Natural killer cell treated with Interleukin-12 subunit alpha and Interleukin-12 subunit beta and Interleukin-15 and Interleukin-18, amount 100 ng/mL, for 72 hours (primary cell): ENCODE results near the gene CAPN5. TPM values are rescaled to one million over a fixed set of nuclear protein-coding genes. Genes with fewer than 3 reads are reported as not detected.

Source experiments
- ATAC-seq, 2 donors: fragments of 150-1000 bp; cut with Tn5 transposase in 1 of 2; sonication (Bioruptor Pico), chemical (Tn5 transposase) in 1 of 2; 2 replicates each; pipeline ENCODE4 v1.10.0; 2021
- DNase-seq: peaks from one replicate; pipeline ENCODE4 v3.0.0; 2022; ENCODE audit warnings: low spot score
- H3K27ac Mint-ChIP-seq, 2 donors: 1 replicate in 1 of 2; 2 replicates in 1 of 2; pipeline ENCODE4 v1.8.0; 2022; ENCODE audit warnings: mixed read lengths in 2 of 2, mild to moderate bottlenecking in 1 of 2, moderate library complexity in 1 of 2
- H3K27me3 Mint-ChIP-seq, 2 donors: 1 replicate in 1 of 2; 2 replicates in 1 of 2; pipeline ENCODE4 v1.8.0; 2022; ENCODE audit warnings: mixed read lengths in 2 of 2
- H3K36me3 Mint-ChIP-seq: one replicate; pipeline ENCODE4 v1.8.0; 2022; ENCODE audit warnings: mixed read lengths
- H3K4me1 Mint-ChIP-seq, 2 donors: 1 replicate in 1 of 2; 2 replicates in 1 of 2; pipeline ENCODE4 v1.8.0; 2022; ENCODE audit warnings: low read depth in 2 of 2, mixed read lengths in 2 of 2, mild to moderate bottlenecking in 1 of 2
- H3K4me3 Mint-ChIP-seq: one replicate; pipeline ENCODE4 v1.8.0; 2022; ENCODE audit warnings: mixed read lengths
- H3K9me3 Mint-ChIP-seq: 2 replicates; pipeline ENCODE4 v1.8.0; 2022; ENCODE audit warnings: mixed read lengths
- total RNA-seq, 2 donors: library from RNA; stranded (reverse); gene quantifications; one replicate each; pipeline ENCODE4 v1.2.3, GENCODE V29; 2022

CAPN5 gene
- total RNA-seq, 2 donors from 2014 or later, result 2.5 to 2.7 TPM

GRCh38 chr11:77063407-77063806, 3.4 kb upstream of the CAPN5 start:
- H3K27ac Mint-ChIP-seq, result no peak overlapping the region
- H3K27me3 Mint-ChIP-seq, result no peaks in the 10 kb centered on the region
- no peak overlapping the region for H3K4me3 Mint-ChIP-seq
- peaks cover 5% of the 10 kb centered on the region for H3K36me3 Mint-ChIP-seq
- ATAC-seq (no peak), DNase-seq (no peak)
- no peaks in the 10 kb centered on the region for H3K9me3 Mint-ChIP-seq
- peaks cover 14 to 15% of the 10 kb centered on the region in 2 donors for H3K4me1 Mint-ChIP-seq

GRCh38 chr11:77063861-77064260, 2.9 kb upstream of the CAPN5 start:
- Mint-ChIP-seq H3K9me3 (no peaks in the 10 kb centered on the region), H3K36me3 (peaks cover 5% of the 10 kb centered on the region), H3K4me3 (no peak overlapping the region), H3K4me1 (peaks cover 14 to 18% of the 10 kb centered on the region in 2 donors), H3K27me3 (no peaks in the 10 kb centered on the region), H3K27ac (no peak overlapping the region)
- ATAC-seq (no peak), DNase-seq (no peak)

DNA sequence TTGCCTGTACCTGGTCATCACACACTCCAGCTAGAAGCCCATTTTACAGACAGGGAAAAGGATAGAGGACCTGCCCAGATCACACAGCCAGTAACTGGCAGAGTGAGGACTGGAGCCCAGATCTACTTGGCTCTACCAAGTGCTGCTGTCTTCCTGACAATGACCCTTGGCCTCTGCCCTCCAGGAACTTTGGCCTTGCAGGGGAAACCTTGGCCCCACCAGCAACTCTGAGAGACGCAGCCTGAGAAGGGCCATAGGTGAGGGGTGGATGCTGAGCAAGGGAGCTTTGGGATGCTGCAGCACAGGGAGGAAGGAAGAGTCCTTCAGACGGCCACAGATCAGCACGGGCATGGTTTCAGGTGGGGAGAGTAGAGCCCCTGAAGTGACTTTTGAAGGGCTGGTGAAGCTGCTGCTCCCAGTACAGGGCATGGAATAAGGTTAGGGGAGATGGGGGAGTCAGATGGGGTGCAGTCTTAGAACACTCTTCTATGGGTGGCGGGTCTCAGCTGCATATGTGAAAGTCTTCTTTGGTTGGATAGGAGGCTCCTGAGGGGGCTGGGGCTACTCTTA, 2.0 kb upstream of the CAPN5 start:
- Mint-ChIP-seq H3K9me3 (no peaks in the 10 kb centered on the region), H3K36me3 (peaks cover 5% of the 10 kb centered on the region), H3K27ac (no peak overlapping the region), H3K27me3 (no peaks in the 10 kb centered on the region), H3K4me1 (peaks cover 14 to 21% of the 10 kb centered on the region in 2 donors), H3K4me3 (peak overlapping the region; percentile 92)
- no peak for DNase-seq
- no peak for ATAC-seq

DNA sequence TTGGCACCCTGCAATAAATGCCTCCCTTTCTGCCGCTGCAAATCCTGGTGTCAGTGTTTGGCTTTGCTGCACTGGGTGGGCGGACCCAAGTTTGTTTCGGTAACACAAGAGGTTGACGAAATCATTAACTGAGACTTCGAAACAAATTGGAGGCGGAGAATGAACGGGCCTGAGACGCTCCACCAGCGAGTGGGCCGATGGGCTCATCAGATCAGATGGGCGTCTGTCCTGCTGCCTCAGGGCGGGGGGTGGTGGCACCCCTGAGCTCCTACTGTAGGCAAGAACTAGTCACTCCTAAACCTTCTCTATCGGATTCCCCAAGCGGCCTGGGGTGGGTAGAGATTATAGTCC, 918 bp upstream of the CAPN5 start:
- H3K4me3 Mint-ChIP-seq, result peak overlapping the region; percentile 92
- ATAC-seq (no peak), DNase-seq (no peak)
- H3K27ac Mint-ChIP-seq, result peak overlapping the region; percentile 49 to 84
- no peaks in the 10 kb centered on the region for H3K27me3 Mint-ChIP-seq
- no peaks in the 10 kb centered on the region for H3K9me3 Mint-ChIP-seq
- peaks cover 5% of the 10 kb centered on the region for H3K36me3 Mint-ChIP-seq
- peaks cover 18 to 25% of the 10 kb centered on the region in 2 donors for H3K4me1 Mint-ChIP-seq

DNA sequence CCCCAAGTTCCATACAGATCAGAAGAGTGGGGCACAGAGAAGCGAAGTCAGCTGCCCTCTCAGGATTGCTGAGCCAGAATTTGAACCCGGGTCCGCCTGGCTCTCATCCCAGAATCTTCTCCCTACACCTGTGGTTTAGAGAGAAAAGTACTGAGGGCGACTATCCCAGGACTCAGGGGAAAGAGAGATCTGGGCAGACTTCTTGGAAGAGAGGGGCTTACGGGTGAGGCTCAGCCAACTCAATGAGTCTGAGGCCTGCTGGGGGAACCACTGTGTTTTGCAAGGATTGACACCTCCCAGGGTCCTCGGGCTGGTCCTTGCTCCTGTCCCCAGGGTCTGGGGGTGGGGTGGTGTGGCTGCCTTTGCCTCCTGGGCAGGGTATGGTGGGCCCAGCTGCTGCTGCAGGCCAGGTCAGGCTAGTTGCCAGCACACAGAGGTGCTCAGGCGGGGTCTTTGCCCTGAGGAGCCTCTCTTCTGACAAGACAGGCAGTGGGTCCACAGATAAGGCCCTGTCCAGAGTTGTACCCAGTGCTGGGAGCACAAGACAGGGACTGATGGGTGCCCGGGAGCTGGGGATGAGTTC, 1.2 kb downstream of the CAPN5 start:
- Mint-ChIP-seq H3K27ac (no peak overlapping the region), H3K4me3 (peak overlapping the region; percentile 56), H3K36me3 (no peaks in the 10 kb centered on the region), H3K4me1 (peaks cover 33 to 38% of the 10 kb centered on the region in 2 donors), H3K9me3 (no peaks in the 10 kb centered on the region), H3K27me3 (no peaks in the 10 kb centered on the region)
- ATAC-seq (no peak), DNase-seq (no peak)

GRCh38 chr11:77068457-77069335, 1.9 kb downstream of the CAPN5 start:
- H3K4me1 Mint-ChIP-seq, result peaks cover 40 to 45% of the 10 kb centered on the region in 2 donors

DNA sequence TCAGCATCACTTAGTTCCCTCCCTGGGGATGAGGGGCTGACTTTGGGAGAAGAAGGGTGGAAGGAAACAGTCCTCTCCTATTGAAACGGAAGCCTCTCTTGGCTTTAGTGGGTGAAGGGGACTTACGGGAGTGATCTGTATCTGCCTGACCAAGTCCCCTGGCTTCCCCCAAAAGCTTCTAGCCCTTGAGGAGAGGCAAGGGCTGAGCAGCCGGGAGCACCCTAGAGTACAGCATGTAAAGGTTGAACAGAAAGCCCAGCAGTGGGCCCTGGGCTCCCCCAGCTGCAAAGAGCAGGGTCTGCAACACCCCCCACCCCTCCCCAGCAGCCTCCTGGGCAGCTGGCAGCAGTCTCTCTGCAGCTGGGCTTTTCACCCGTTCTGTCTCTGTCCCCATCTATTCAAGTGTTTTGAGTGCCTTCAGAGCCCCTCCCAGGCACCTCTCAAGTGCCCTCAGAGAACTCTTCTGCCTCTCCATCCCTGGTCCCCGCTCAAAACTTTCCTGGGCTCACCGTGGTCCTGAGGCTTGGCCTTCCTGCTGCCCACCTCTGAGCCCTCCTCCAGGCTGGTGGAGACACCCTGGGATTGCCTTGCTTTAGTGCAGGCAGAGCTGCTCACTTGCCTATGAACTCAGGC, 2.7 kb downstream of the CAPN5 start:
- Mint-ChIP-seq H3K9me3 (no peaks in the 10 kb centered on the region), H3K4me3 (peak overlapping the region; percentile 18), H3K4me1 (peaks cover 47 to 53% of the 10 kb centered on the region in 2 donors), H3K27ac (no peak overlapping the region), H3K36me3 (no peaks in the 10 kb centered on the region), H3K27me3 (no peaks in the 10 kb centered on the region)
- DNase-seq (no peak), ATAC-seq (no peak)

More at GRCh38 chr11:77068457-77069335, 1.9 kb downstream of the CAPN5 start:
- H3K27ac Mint-ChIP-seq, result no peak overlapping the region
- no peak for ATAC-seq
- no peaks in the 10 kb centered on the region for H3K9me3 Mint-ChIP-seq
- peak overlapping the region; percentile 18 for H3K4me3 Mint-ChIP-seq
- no peak for DNase-seq
- H3K27me3 Mint-ChIP-seq, result no peaks in the 10 kb centered on the region
- no peaks in the 10 kb centered on the region for H3K36me3 Mint-ChIP-seq

- H3K4me3 Mint-ChIP-seq, result no peak overlapping the region
- peaks cover 47 to 53% of the 10 kb centered on the region in 2 donors for H3K4me1 Mint-ChIP-seq
- no peak for DNase-seq
- no peaks in the 10 kb centered on the region for H3K36me3 Mint-ChIP-seq
- H3K9me3 Mint-ChIP-seq, result no peaks in the 10 kb centered on the region
- no peak for ATAC-seq
- no peaks in the 10 kb centered on the region for H3K27me3 Mint-ChIP-seq
- no peak overlapping the region for H3K27ac Mint-ChIP-seq
Observed at GRCh38 chr11:77069969-77070582, 3.3 kb downstream of the CAPN5 start.

GRCh38 chr11:77071077-77071476, 4.3 kb downstream of the CAPN5 start:
- Mint-ChIP-seq H3K4me3 (no peak overlapping the region), H3K9me3 (no peaks in the 10 kb centered on the region), H3K4me1 (peaks cover 43 to 53% of the 10 kb centered on the region in 2 donors), H3K27ac (no peak overlapping the region), H3K36me3 (no peaks in the 10 kb centered on the region), H3K27me3 (no peaks in the 10 kb centered on the region)
- no peak for ATAC-seq
- DNase-seq, result no peak

DNA sequence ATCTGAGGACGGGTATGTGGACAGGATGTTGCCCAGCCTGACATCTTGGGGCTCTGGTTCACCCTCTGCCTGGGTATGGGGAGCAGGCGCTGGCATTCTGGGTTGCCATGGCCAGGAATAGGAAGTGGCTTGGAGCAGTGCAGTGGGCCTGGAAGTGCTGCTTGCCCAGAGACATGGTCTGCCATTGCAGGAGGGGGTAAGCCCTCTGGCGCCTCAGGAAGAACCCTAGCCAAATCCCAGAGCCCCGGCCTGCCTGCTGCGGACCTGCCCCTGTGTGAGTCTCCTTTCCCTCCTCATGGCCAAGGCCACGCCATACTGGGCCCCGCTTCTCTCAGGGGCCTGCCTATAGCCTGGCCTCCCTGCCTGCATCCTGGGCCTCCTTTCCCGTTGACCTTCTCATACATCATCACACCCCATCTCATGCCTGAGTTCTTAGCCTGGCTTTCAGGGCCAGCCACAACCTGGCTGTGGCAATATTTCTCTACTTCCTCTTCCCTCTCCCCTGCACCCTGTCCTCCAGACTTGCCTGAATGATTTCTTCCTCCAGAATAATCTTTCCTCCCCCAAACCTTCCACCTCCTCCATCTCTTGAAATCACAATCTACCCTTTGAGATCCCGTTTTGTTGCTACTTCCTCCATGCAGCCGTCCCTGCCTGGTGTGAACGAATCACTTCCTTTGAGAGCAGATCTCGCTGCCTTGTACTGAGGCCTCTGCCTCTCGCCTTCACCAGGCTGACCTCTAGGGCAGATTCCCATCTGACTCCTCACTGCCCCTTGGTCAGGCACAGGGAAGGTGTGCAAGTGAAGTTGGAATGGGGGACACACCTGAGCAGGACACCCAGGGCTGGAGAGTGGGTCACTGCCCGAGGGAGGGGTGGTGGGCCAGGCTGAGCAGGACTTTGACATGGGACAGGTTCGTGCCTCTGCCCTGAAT, 5.2 kb downstream of the CAPN5 start:
- no peaks in the 10 kb centered on the region for H3K36me3 Mint-ChIP-seq
- DNase-seq, result no peak
- H3K9me3 Mint-ChIP-seq, result no peaks in the 10 kb centered on the region
- peak overlapping the region; percentile 48 to 64 for H3K27ac Mint-ChIP-seq
- peak; percentile 45 to 48 for ATAC-seq
- no peaks in the 10 kb centered on the region for H3K27me3 Mint-ChIP-seq
- peaks cover 49 to 58% of the 10 kb centered on the region in 2 donors for H3K4me1 Mint-ChIP-seq
- H3K4me3 Mint-ChIP-seq, result peak overlapping the region; percentile 83

DNA sequence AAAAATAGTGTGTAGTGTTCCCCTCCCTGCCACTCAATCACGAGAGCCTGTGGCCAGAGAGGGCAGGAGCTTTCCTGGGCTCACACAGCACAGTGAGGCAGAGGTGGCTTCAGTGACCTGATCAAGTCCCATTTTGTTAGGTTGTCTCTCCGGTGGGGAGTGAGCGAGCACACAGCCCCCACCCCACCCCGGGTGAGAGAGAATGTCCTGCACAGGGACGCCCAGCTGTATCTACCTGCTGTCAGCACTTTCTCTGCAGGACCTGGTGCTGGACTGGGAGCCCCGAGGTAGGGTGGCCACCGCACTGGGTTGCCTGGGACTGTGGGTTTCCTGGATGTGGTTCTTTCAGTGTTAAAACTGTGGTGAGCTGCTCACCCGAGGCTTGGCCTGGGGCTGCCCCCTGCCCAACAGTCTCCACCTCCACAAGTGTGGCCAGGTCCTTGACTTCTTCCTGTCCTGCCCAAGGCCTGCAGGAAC, 6.1 kb downstream of the CAPN5 start:
- Mint-ChIP-seq H3K4me1 (peaks cover 45 to 52% of the 10 kb centered on the region in 2 donors), H3K27ac (peak overlapping the region; percentile 58 to 64), H3K27me3 (no peaks in the 10 kb centered on the region), H3K36me3 (no peaks in the 10 kb centered on the region), H3K4me3 (peak overlapping the region; percentile 83), H3K9me3 (no peaks in the 10 kb centered on the region)
- peak; percentile 94 to 95 for ATAC-seq
- peak; percentile 87 for DNase-seq

- ATAC-seq (peak; percentile 77 to 81), DNase-seq (no peak)
- Mint-ChIP-seq H3K36me3 (no peaks in the 10 kb centered on the region), H3K27me3 (no peaks in the 10 kb centered on the region), H3K4me3 (peak overlapping the region; percentile 83), H3K9me3 (no peaks in the 10 kb centered on the region), H3K4me1 (peaks cover 39 to 47% of the 10 kb centered on the region in 2 donors), H3K27ac (peak overlapping the region; percentile 50 to 58)
Observed at GRCh38 chr11:77073328-77074001, 6.7 kb downstream of the CAPN5 start.
